ENCODE measurements around the gene NEAT1.

NEAT1 gene

GRCh38 chr11:65382804-65383368, 39.7 kb upstream of the NEAT1 start:
- TF ChIP-seq CTCF (conservative IDR thresholded peaks at IDR 0.05; ENCODE audit: control insufficient read depth, insufficient read depth, low read depth, low read length): no peak
- no peak for DNase-seq (ENCODE audit: low read depth)

GRCh38 chr11:65383778-65384177, 38.8 kb upstream of the NEAT1 start:
- TF ChIP-seq CTCF (conservative IDR thresholded peaks at IDR 0.05; ENCODE audit: control insufficient read depth, insufficient read depth, low read depth, low read length): no peak
- H3K4me3 ChIP-seq (ENCODE audit: control insufficient read depth, low read depth, low read length): no peak overlapping the region
- DNase-seq (ENCODE audit: low read depth): no peak

More at GRCh38 chr11:65382804-65383368, 39.7 kb upstream of the NEAT1 start:
- peak overlapping the region; percentile 28 for H3K4me3 ChIP-seq (ENCODE audit: control insufficient read depth, low read depth, low read length)

GRCh38 chr11:65384301-65384889, 38.2 kb upstream of the NEAT1 start:
- peak; percentile 79 for DNase-seq (ENCODE audit: low read depth)
- TF ChIP-seq CTCF (conservative IDR thresholded peaks at IDR 0.05; ENCODE audit: control insufficient read depth, insufficient read depth, low read depth, low read length): no peak
- no peak overlapping the region for H3K4me3 ChIP-seq (ENCODE audit: control insufficient read depth, low read depth, low read length)

GRCh38 chr11:65386307-65387140, 36.1 kb upstream of the NEAT1 start, which contains the start of gene FRMD8:
Gene FRMD8, plus strand, starts transcription at chr11:65386637. Its CDS starts 400 bp downstream, at chr11:65387037.
- peak; percentile 69 for DNase-seq (ENCODE audit: low read depth)
- no peak for TF ChIP-seq CTCF (conservative IDR thresholded peaks at IDR 0.05; ENCODE audit: control insufficient read depth, insufficient read depth, low read depth, low read length)
- H3K4me3 ChIP-seq (ENCODE audit: control insufficient read depth, low read depth, low read length): peak within 1 kb of the TSS; percentile 68

GRCh38 chr11:65388731-65389130, 33.9 kb upstream of the NEAT1 start:
- no peak overlapping the region for H3K4me3 ChIP-seq (ENCODE audit: control insufficient read depth, low read depth, low read length)
- no peak for TF ChIP-seq CTCF (conservative IDR thresholded peaks at IDR 0.05; ENCODE audit: control insufficient read depth, insufficient read depth, low read depth, low read length)
- no peak for DNase-seq (ENCODE audit: low read depth)

- no peak overlapping the region for H3K4me3 ChIP-seq (ENCODE audit: control insufficient read depth, low read depth, low read length)
- DNase-seq (ENCODE audit: low read depth): no peak
These were observed 33.2 kb upstream of the NEAT1 start for GRCh38 chr11:65389294-65389980.

More at GRCh38 chr11:65389294-65389980, 33.2 kb upstream of the NEAT1 start:
- no peak for TF ChIP-seq CTCF (conservative IDR thresholded peaks at IDR 0.05; ENCODE audit: control insufficient read depth, insufficient read depth, low read depth, low read length)

Data from fibroblast of mammary gland (primary cell).